GM18508 (cell line): ENCODE results near the gene PACSIN2.

Experiments
- ATAC-seq: cut with Tn5 transposase; IDR thresholded peaks from one replicate; pipeline ENCODE4 v1.9.1; 2021; ENCODE audit warnings: moderate number of reproducible peaks; ENCODE audit not compliant: insufficient read depth, unreplicated experiment

PACSIN2 gene

GRCh38 chr22:42892571-42893316 lies 122.2 kb downstream of the PACSIN2 start:
- ATAC-seq: no peak

- no peak for ATAC-seq
Measured at GRCh38 chr22:42892156-42892555, 122.8 kb downstream of the PACSIN2 start.

- no peak for ATAC-seq
Measured at GRCh38 chr22:42891696-42892095, 123.3 kb downstream of the PACSIN2 start.

GRCh38 chr22:42891008-42891407 lies 123.9 kb downstream of the PACSIN2 start:
- ATAC-seq: no peak

- ATAC-seq: no peak
Measured at GRCh38 chr22:42889304-42889703, 125.6 kb downstream of the PACSIN2 start.

GRCh38 chr22:42887523-42888507 lies 127.1 kb downstream of the PACSIN2 start:
- ATAC-seq: no peak

GRCh38 chr22:42887120-42887519 lies 127.8 kb downstream of the PACSIN2 start:
- no peak for ATAC-seq

- ATAC-seq: no peak
Measured at GRCh38 chr22:42885446-42885845, 129.5 kb downstream of the PACSIN2 start.

GRCh38 chr22:42884616-42885375 lies 130.2 kb downstream of the PACSIN2 start:
- no peak for ATAC-seq

GRCh38 chr22:42883970-42884369 lies 131.0 kb downstream of the PACSIN2 start:
- ATAC-seq: no peak

- no peak for ATAC-seq
Measured at GRCh38 chr22:42883121-42883520, 131.8 kb downstream of the PACSIN2 start.

- no peak for ATAC-seq
Measured at GRCh38 chr22:42881982-42882656, 132.8 kb downstream of the PACSIN2 start.

- no peak for ATAC-seq
Measured at GRCh38 chr22:42881298-42881697, 133.7 kb downstream of the PACSIN2 start.

GRCh38 chr22:42880815-42881214 lies 134.1 kb downstream of the PACSIN2 start:
- ATAC-seq: no peak

- no peak for ATAC-seq
Measured at GRCh38 chr22:42879371-42880021, 135.5 kb downstream of the PACSIN2 start.

- no peak for ATAC-seq
Measured at GRCh38 chr22:42878561-42879305, 136.2 kb downstream of the PACSIN2 start.

- no peak for ATAC-seq
Measured at GRCh38 chr22:42877597-42878340, 137.2 kb downstream of the PACSIN2 start.

- no peak for ATAC-seq
Measured at GRCh38 chr22:42877158-42877557, 137.8 kb downstream of the PACSIN2 start.
